ENCODE measurements around the gene NOP53.

DNA sequence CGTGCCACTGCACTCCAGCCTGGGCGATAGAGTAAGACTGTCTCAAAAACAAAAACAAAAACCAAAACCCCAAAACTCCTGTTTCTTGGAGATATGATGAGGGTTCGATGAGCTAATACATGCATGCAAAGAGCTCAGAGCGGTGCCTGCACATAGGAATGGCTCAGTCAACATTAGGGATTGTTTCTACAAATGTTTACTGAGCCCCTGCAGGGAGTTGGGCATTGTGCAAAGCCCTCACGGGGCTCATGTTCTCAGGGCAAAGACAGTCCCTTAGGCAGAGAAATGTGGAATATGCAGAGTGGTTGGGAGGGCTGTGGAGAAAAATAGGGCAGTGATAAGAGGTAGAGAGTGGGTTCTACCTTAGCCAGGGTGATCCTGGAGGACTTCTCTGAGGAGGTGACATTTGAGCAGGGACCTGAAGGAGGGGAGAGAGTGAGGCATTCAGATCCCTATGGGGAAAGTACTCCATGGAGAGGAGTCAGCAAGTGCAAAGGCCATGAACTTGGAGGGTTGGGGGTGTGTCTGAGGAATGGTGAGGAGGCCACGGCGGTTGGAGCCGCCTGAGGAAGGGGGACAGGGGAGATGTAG is 33.6 kb upstream of the NOP53 start:
- TF ChIP-seq, protein P1, sequence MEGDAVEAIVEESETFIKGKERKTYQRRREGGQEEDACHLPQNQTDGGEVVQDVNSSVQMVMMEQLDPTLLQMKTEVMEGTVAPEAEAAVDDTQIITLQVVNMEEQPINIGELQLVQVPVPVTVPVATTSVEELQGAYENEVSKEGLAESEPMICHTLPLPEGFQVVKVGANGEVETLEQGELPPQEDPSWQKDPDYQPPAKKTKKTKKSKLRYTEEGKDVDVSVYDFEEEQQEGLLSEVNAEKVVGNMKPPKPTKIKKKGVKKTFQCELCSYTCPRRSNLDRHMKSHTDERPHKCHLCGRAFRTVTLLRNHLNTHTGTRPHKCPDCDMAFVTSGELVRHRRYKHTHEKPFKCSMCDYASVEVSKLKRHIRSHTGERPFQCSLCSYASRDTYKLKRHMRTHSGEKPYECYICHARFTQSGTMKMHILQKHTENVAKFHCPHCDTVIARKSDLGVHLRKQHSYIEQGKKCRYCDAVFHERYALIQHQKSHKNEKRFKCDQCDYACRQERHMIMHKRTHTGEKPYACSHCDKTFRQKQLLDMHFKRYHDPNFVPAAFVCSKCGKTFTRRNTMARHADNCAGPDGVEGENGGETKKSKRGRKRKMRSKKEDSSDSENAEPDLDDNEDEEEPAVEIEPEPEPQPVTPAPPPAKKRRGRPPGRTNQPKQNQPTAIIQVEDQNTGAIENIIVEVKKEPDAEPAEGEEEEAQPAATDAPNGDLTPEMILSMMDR (conservative IDR thresholded peaks at IDR 0.05; ENCODE audit: low read length): no peak
- no peak for TF ChIP-seq EZH2phosphoT487 (IDR thresholded peaks at IDR 0.05; ENCODE audit: borderline replicate concordance)
